Fibroblast of lung (primary cell): ENCODE results near the gene SH3BP2. TPM values are rescaled to one million over a fixed set of nuclear protein-coding genes. Genes with fewer than 3 reads are reported as not detected.

Experiments used
- DNase-seq, 2 donors: peaks; one replicate each; pipeline versions ENCODE4 v3.0.0 to v3.0.0-alpha.2; 2010; ENCODE audit warnings: low read depth in 2 of 2
- H2AFZ ChIP-seq: 2 replicates; pipeline ENCODE4 v1.5.1; 2012; ENCODE audit warnings: low read length, control low read depth, inconsistent platforms
- H3K27ac ChIP-seq: 2 replicates; pipeline ENCODE4 v1.5.1; 2011; ENCODE audit warnings: low read length, control low read depth; ENCODE audit not compliant: insufficient read depth
- H3K27me3 ChIP-seq: 2 replicates; pipeline ENCODE4 v1.5.1; 2011; ENCODE audit warnings: mild to moderate bottlenecking, low read length; ENCODE audit not compliant: control insufficient read depth, insufficient read depth
- H3K36me3 ChIP-seq: 2 replicates; pipeline ENCODE4 v1.5.1; 2011; ENCODE audit warnings: low read length; ENCODE audit not compliant: control insufficient read depth, insufficient read depth
- H3K4me1 ChIP-seq: 2 replicates; pipeline ENCODE4 v1.5.1; 2011; ENCODE audit warnings: low read length; ENCODE audit not compliant: control insufficient read depth, insufficient read depth; ENCODE audit errors: extremely low read depth
- H3K4me2 ChIP-seq: 2 replicates; pipeline ENCODE4 v1.5.1; 2011; ENCODE audit warnings: low read length, control low read depth; ENCODE audit not compliant: insufficient read depth; ENCODE audit errors: extremely low read depth
- H3K4me3 ChIP-seq, 4 experiments: fragments of 200-600 bp in 1 of 4; sonication (generic) in 1 of 4; replicated peaks in 1 of 4; 2 replicates each; pipeline ENCODE4 v1.5.1; 2011 to 2016; ENCODE audit warnings: low read length in 4 of 4, low read depth in 3 of 4, mild to moderate bottlenecking in 3 of 4, control low read depth in 2 of 4, inconsistent platforms in 1 of 4, mixed read lengths in 1 of 4; ENCODE audit not compliant: insufficient read depth in 1 of 4; ENCODE audit errors: control extremely low read depth in 1 of 4
- H3K79me2 ChIP-seq: 2 replicates; pipeline ENCODE4 v1.5.1; 2012; ENCODE audit warnings: mild to moderate bottlenecking, low read length, inconsistent platforms; ENCODE audit not compliant: control insufficient read depth, insufficient read depth
- H3K9ac ChIP-seq: 2 replicates; pipeline ENCODE4 v1.5.1; 2011; ENCODE audit warnings: mild to moderate bottlenecking, low read length, control low read depth; ENCODE audit not compliant: insufficient read depth
- H3K9me3 ChIP-seq: 2 replicates; pipeline ENCODE4 v1.5.1; 2012; ENCODE audit warnings: low read depth, low read length; ENCODE audit not compliant: control insufficient read depth, insufficient read depth
- H4K20me1 ChIP-seq: 2 replicates; pipeline ENCODE4 v1.5.1; 2011; ENCODE audit warnings: low read length; ENCODE audit not compliant: control insufficient read depth, insufficient read depth; ENCODE audit errors: extremely low read depth
- CTCF ChIP-seq, 2 donors: IDR thresholded peaks in 1 of 2; conservative IDR thresholded peaks in 1 of 2; 1 replicate in 1 of 2; 2 replicates in 1 of 2; pipeline ENCODE4 v1.5.1; 2011 to 2012; ENCODE audit warnings: low read length in 2 of 2, control low read depth in 1 of 2, inconsistent platforms in 1 of 2, low read depth in 1 of 2, mild to moderate bottlenecking in 1 of 2
- EZH2 ChIP-seq: IDR thresholded peaks from 2 replicates; pipeline ENCODE4 v1.5.1; 2012; ENCODE audit warnings: low read length, control low read depth, mild to moderate bottlenecking; ENCODE audit errors: missing control alignments
- polyA plus RNA-seq, 2 donors: library from polyadenylated mRNA; depleted of rRNA in 1 of 2; stranded (reverse) in 1 of 2; unstranded in 1 of 2; fragments of >200 nt; gene quantifications; 2 replicates each; pipeline ENCODE4 v1.2.1, GENCODE V29; 2011 to 2012; ENCODE audit warnings: missing spikeins in 1 of 2
- total RNA-seq: library from RNA; depleted of rRNA; stranded (reverse); fragments of >200 nt; gene quantifications from 2 replicates; pipeline ENCODE4 v1.2.1, GENCODE V29; 2014

SH3BP2 gene
- total and polyA plus RNA-seq, 2 donors (not counting 1 experiment from before 2014, with no cell fraction given), result 8.6 to 14.1 TPM

- peaks cover 23% of the 10 kb centered on the region for H3K4me1 ChIP-seq
- H3K4me2 ChIP-seq, result no peak overlapping the region
- H3K9ac ChIP-seq, result no peak overlapping the region
- no peak overlapping the region for H2AFZ ChIP-seq
- TF ChIP-seq CTCF (conservative IDR thresholded peaks at IDR 0.05 in 1 of 2, IDR thresholded peaks at IDR 0.05 in 1 of 2; ENCODE audit: low read depth in 1 of 2, low read length in 2 of 2), result no peak
- no peak for TF ChIP-seq EZH2
- H3K4me3 ChIP-seq, result no peak overlapping the region
- H3K27me3 ChIP-seq, result no peaks in the 10 kb centered on the region
- H3K36me3 ChIP-seq, result no peaks in the 10 kb centered on the region
- H3K27ac ChIP-seq, result no peak overlapping the region
- H4K20me1 ChIP-seq, result peaks cover 6% of the 10 kb centered on the region
- no peaks in the 10 kb centered on the region for H3K9me3 ChIP-seq
- no peak for DNase-seq
- H3K79me2 ChIP-seq, result peaks cover 90% of the 10 kb centered on the region
These were observed 66.6 kb downstream of the SH3BP2 start for GRCh38 chr4:2859514-2859913.

GRCh38 chr4:2860391-2861348 lies 67.8 kb downstream of the SH3BP2 start:
- DNase-seq, result peak in 1 of 2 donors; percentile 65
- Histone ChIP-seq H2AFZ (no peak overlapping the region), H3K9ac (no peak overlapping the region), H4K20me1 (peaks cover 6% of the 10 kb centered on the region), H3K27me3 (no peaks in the 10 kb centered on the region), H3K9me3 (no peaks in the 10 kb centered on the region), H3K4me3 (no peak overlapping the region), H3K4me1 (peaks cover 23% of the 10 kb centered on the region), H3K4me2 (no peak overlapping the region), H3K27ac (no peak overlapping the region), H3K36me3 (no peaks in the 10 kb centered on the region), H3K79me2 (peaks cover 88% of the 10 kb centered on the region)
- TF ChIP-seq EZH2, result no peak
- TF ChIP-seq CTCF (conservative IDR thresholded peaks at IDR 0.05 in 1 of 2, IDR thresholded peaks at IDR 0.05 in 1 of 2; ENCODE audit: low read depth in 1 of 2, low read length in 2 of 2), result no peak

- H3K4me2 ChIP-seq, result peak overlapping the region; percentile 4
- no peak overlapping the region for H3K9ac ChIP-seq
- no peak for TF ChIP-seq CTCF (conservative IDR thresholded peaks at IDR 0.05 in 1 of 2, IDR thresholded peaks at IDR 0.05 in 1 of 2; ENCODE audit: low read depth in 1 of 2, low read length in 2 of 2)
- no peak for TF ChIP-seq EZH2
- no peak overlapping the region for H3K4me3 ChIP-seq
- no peak overlapping the region for H2AFZ ChIP-seq
- H3K79me2 ChIP-seq, result peaks cover 88% of the 10 kb centered on the region
- H3K4me1 ChIP-seq, result peaks cover 23% of the 10 kb centered on the region
- no peak overlapping the region for H3K27ac ChIP-seq
- no peaks in the 10 kb centered on the region for H3K27me3 ChIP-seq
- DNase-seq, result no peak
- no peaks in the 10 kb centered on the region for H3K36me3 ChIP-seq
- H3K9me3 ChIP-seq, result no peaks in the 10 kb centered on the region
- H4K20me1 ChIP-seq, result peaks cover 6% of the 10 kb centered on the region
These were observed 68.9 kb downstream of the SH3BP2 start for GRCh38 chr4:2861631-2862436.
